WTC11 (cell line): ENCODE results near the gene SGO2. TPM values are rescaled to one million over a fixed set of nuclear protein-coding genes. Genes with fewer than 3 reads are reported as not detected.

Experiments
- ATAC-seq: fragments of 200-7000 bp; cut with Tn5 transposase; 2 replicates; pipeline ENCODE4 v1.10.0; 2021; ENCODE audit warnings: mild to moderate bottlenecking, moderate library complexity
- CTCF ChIA-PET: fragments of 300-600 bp; sonication (Branson Sonifier 250); formaldehyde crosslinking; loops from one replicate; lab custom pipeline; 2021; ENCODE audit warnings: antibody characterized with exemption; lab: Charles Lee
- POLR2A ChIA-PET: fragments of 350-600 bp; sonication (Branson Sonifier 250); formaldehyde crosslinking; loops from one replicate; lab custom pipeline; 2021; ENCODE audit warnings: antibody characterized with exemption; lab: Charles Lee
- DNase-seq: peaks from one replicate; pipeline ENCODE4 v3.0.0; 2021; ENCODE audit warnings: low spot score
- H3K27ac Mint-ChIP-seq: 2 replicates; pipeline ENCODE4 v1.8.0; 2021; ENCODE audit warnings: mixed read lengths
- H3K27me3 Mint-ChIP-seq: 2 replicates; pipeline ENCODE4 v1.8.0; 2021; ENCODE audit warnings: low read depth, mild to moderate bottlenecking, moderate library complexity, mixed read lengths
- H3K36me3 Mint-ChIP-seq: 2 replicates; pipeline ENCODE4 v1.8.0; 2021; ENCODE audit warnings: mixed read lengths
- H3K4me1 Mint-ChIP-seq: 2 replicates; pipeline ENCODE4 v1.8.0; 2022; ENCODE audit warnings: mixed read lengths
- H3K4me3 Mint-ChIP-seq: 2 replicates; pipeline ENCODE4 v1.8.0; 2021; ENCODE audit warnings: mild to moderate bottlenecking, moderate library complexity, mixed read lengths
- H3K9me3 Mint-ChIP-seq: 2 replicates; pipeline ENCODE4 v1.8.0; 2021; ENCODE audit warnings: mixed read lengths
- ATF3 ChIP-seq: sonication (generic); formaldehyde crosslinking; conservative IDR thresholded peaks from 2 replicates; pipeline ENCODE4 v1.8.1; 2022; ENCODE audit warnings: mild to moderate bottlenecking, missing genetic modification reagents
- ETV6 ChIP-seq: sonication (generic); formaldehyde crosslinking; IDR thresholded peaks from 2 replicates; pipeline ENCODE4 v1.8.1; 2022; ENCODE audit warnings: mild to moderate bottlenecking, missing genetic modification reagents
- MLX ChIP-seq: sonication (generic); formaldehyde crosslinking; IDR thresholded peaks from 2 replicates; pipeline ENCODE4 v1.8.1; 2023; ENCODE audit warnings: mild to moderate bottlenecking, missing genetic modification reagents, moderate library complexity
- PRDM15 ChIP-seq: sonication (generic); formaldehyde crosslinking; IDR thresholded peaks from 2 replicates; pipeline ENCODE4 v1.8.0; 2022; ENCODE audit warnings: missing genetic modification reagents
- SMAD3 ChIP-seq: sonication (generic); formaldehyde crosslinking; IDR thresholded peaks from 2 replicates; pipeline ENCODE4 v1.8.0; 2022; ENCODE audit warnings: missing genetic modification reagents, mild to moderate bottlenecking, borderline replicate concordance
- ZNF263 ChIP-seq: sonication (generic); formaldehyde crosslinking; IDR thresholded peaks from 2 replicates; pipeline ENCODE4 v1.8.1; 2022; ENCODE audit warnings: low read depth, mild to moderate bottlenecking, moderate library complexity, missing genetic modification reagents
- ZNF671 ChIP-seq: fragments of 250-450 bp; sonication (Bioruptor Pico); IDR thresholded peaks from 2 replicates; pipeline ENCODE4 v1.8.0; 2021; ENCODE audit warnings: mild to moderate bottlenecking
- total RNA-seq: library from RNA; stranded (reverse); gene quantifications from 3 replicates; pipeline ENCODE4 v1.2.3, GENCODE V29; 2021
- TF ChIP-seq, protein P1 (sequence below): sonication (generic); formaldehyde crosslinking; IDR thresholded peaks from 2 replicates; pipeline ENCODE4 v1.8.0; 2023; ENCODE audit warnings: mild to moderate bottlenecking, missing genetic modification reagents
- TF ChIP-seq, protein P2 (sequence below): sonication (generic); formaldehyde crosslinking; IDR thresholded peaks from 2 replicates; pipeline ENCODE4 v1.8.0; 2022; ENCODE audit warnings: mild to moderate bottlenecking, missing genetic modification reagents
- TF ChIP-seq, protein P3 (sequence below): sonication (generic); formaldehyde crosslinking; IDR thresholded peaks from 2 replicates; pipeline ENCODE4 v1.8.0; 2022; ENCODE audit warnings: mild to moderate bottlenecking, missing genetic modification reagents
- TF ChIP-seq, protein P4 (sequence below): sonication (generic); formaldehyde crosslinking; IDR thresholded peaks from 2 replicates; pipeline ENCODE4 v1.8.1; 2022; ENCODE audit warnings: missing genetic modification reagents, borderline replicate concordance
- TF ChIP-seq, protein P5 (sequence below): fragments of 250-450 bp; sonication (Bioruptor Pico); IDR thresholded peaks from 2 replicates; pipeline ENCODE4 v1.9.0; 2021; ENCODE audit warnings: mild to moderate bottlenecking, borderline replicate concordance

Gene SGO2
- total RNA-seq, 1 experiment from 2014 or later = 34.1 TPM

DNA sequence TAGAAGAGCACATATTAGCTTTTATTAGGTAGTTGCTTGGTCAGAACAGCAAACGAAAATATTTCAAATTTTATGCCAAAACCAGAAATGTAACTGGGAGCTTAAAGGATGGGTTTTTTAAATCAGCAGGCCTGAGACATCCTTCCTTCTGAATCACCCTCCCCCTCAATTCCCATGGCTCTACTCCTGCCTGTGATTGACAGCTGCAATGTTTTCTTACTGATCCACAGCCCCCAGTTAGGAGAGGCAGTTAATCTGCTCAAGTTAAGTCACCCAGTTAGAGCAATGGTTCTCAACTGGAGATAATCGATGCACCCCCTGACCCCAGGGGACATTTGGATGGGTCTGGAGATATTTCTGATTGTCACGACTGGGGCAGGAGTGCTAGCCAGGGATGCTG is 41.1 kb upstream of the SGO2 start (continued):
- TF ChIP-seq, protein P1, sequence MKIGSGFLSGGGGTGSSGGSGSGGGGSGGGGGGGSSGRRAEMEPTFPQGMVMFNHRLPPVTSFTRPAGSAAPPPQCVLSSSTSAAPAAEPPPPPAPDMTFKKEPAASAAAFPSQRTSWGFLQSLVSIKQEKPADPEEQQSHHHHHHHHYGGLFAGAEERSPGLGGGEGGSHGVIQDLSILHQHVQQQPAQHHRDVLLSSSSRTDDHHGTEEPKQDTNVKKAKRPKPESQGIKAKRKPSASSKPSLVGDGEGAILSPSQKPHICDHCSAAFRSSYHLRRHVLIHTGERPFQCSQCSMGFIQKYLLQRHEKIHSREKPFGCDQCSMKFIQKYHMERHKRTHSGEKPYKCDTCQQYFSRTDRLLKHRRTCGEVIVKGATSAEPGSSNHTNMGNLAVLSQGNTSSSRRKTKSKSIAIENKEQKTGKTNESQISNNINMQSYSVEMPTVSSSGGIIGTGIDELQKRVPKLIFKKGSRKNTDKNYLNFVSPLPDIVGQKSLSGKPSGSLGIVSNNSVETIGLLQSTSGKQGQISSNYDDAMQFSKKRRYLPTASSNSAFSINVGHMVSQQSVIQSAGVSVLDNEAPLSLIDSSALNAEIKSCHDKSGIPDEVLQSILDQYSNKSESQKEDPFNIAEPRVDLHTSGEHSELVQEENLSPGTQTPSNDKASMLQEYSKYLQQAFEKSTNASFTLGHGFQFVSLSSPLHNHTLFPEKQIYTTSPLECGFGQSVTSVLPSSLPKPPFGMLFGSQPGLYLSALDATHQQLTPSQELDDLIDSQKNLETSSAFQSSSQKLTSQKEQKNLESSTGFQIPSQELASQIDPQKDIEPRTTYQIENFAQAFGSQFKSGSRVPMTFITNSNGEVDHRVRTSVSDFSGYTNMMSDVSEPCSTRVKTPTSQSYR (CRISPR knock-in tag) = no peak
- no peak for TF ChIP-seq ATF3 (CRISPR knock-in tag)
- no peak for TF ChIP-seq SMAD3 (CRISPR knock-in tag)
- TF ChIP-seq, protein P2, sequence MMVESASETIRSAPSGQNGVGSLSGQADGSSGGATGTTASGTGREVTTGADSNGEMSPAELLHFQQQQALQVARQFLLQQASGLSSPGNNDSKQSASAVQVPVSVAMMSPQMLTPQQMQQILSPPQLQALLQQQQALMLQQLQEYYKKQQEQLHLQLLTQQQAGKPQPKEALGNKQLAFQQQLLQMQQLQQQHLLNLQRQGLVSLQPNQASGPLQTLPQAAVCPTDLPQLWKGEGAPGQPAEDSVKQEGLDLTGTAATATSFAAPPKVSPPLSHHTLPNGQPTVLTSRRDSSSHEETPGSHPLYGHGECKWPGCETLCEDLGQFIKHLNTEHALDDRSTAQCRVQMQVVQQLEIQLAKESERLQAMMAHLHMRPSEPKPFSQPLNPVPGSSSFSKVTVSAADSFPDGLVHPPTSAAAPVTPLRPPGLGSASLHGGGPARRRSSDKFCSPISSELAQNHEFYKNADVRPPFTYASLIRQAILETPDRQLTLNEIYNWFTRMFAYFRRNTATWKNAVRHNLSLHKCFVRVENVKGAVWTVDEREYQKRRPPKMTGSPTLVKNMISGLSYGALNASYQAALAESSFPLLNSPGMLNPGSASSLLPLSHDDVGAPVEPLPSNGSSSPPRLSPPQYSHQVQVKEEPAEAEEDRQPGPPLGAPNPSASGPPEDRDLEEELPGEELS (CRISPR knock-in tag) = no peak

DNA sequence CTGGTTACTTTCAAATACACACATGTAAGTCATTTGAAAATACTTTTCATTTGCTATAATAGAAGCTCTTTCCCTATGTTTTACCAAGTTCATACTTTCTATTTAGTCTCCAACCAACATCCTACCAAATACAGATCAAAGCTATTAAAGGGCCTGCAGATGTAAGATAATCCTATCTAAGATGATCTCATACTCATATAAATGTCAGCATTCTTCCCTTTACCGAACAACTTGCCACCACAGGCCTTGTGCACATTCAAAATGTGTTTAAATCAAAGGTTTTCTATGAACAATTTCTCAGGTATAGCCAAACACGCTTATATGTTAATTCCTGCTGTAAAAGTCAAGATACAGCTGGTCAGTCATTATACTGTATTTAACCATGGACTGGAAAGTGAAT is 39.5 kb upstream of the SGO2 start:
- DNase-seq (no peak), ATAC-seq (no peak)
- H3K9me3 Mint-ChIP-seq = peaks cover 11% of the 10 kb centered on the region
- H3K27ac Mint-ChIP-seq = no peak overlapping the region
- no peaks in the 10 kb centered on the region for H3K27me3 Mint-ChIP-seq
- H3K36me3 Mint-ChIP-seq = peaks cover 10% of the 10 kb centered on the region
- H3K4me1 Mint-ChIP-seq = peaks cover 12% of the 10 kb centered on the region
- ChIA-PET POLR2A (no interaction called here), CTCF (interaction anchor here (0.5 to 6.5 kb wide), 3 partner anchors 23 to 92 kb away, joined by 3 to 62 read pairs (median 3); partner anchors contain the start of gene KCTD18)
- H3K4me3 Mint-ChIP-seq = no peak overlapping the region
- TF ChIP-seq, protein P3, sequence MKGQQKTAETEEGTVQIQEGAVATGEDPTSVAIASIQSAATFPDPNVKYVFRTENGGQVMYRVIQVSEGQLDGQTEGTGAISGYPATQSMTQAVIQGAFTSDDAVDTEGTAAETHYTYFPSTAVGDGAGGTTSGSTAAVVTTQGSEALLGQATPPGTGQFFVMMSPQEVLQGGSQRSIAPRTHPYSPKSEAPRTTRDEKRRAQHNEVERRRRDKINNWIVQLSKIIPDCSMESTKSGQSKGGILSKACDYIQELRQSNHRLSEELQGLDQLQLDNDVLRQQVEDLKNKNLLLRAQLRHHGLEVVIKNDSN (CRISPR knock-in tag) = no peak
- TF ChIP-seq MLX (no peak), ETV6 (no peak), ZNF263 (CRISPR knock-in tag) (no peak), SMAD3 (CRISPR knock-in tag) (no peak), ZNF671 (no peak), PRDM15 (no peak), ATF3 (CRISPR knock-in tag) (no peak)
- TF ChIP-seq, protein P2 (CRISPR knock-in tag) = no peak
- TF ChIP-seq, protein P4, sequence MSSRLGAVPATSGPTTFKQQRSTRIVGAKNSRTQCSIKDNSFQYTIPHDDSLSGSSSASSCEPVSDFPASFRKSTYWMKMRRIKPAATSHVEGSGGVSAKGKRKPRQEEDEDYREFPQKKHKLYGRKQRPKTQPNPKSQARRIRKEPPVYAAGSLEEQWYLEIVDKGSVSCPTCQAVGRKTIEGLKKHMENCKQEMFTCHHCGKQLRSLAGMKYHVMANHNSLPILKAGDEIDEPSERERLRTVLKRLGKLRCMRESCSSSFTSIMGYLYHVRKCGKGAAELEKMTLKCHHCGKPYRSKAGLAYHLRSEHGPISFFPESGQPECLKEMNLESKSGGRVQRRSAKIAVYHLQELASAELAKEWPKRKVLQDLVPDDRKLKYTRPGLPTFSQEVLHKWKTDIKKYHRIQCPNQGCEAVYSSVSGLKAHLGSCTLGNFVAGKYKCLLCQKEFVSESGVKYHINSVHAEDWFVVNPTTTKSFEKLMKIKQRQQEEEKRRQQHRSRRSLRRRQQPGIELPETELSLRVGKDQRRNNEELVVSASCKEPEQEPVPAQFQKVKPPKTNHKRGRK (CRISPR knock-in tag) = no peak
- TF ChIP-seq, protein P5, sequence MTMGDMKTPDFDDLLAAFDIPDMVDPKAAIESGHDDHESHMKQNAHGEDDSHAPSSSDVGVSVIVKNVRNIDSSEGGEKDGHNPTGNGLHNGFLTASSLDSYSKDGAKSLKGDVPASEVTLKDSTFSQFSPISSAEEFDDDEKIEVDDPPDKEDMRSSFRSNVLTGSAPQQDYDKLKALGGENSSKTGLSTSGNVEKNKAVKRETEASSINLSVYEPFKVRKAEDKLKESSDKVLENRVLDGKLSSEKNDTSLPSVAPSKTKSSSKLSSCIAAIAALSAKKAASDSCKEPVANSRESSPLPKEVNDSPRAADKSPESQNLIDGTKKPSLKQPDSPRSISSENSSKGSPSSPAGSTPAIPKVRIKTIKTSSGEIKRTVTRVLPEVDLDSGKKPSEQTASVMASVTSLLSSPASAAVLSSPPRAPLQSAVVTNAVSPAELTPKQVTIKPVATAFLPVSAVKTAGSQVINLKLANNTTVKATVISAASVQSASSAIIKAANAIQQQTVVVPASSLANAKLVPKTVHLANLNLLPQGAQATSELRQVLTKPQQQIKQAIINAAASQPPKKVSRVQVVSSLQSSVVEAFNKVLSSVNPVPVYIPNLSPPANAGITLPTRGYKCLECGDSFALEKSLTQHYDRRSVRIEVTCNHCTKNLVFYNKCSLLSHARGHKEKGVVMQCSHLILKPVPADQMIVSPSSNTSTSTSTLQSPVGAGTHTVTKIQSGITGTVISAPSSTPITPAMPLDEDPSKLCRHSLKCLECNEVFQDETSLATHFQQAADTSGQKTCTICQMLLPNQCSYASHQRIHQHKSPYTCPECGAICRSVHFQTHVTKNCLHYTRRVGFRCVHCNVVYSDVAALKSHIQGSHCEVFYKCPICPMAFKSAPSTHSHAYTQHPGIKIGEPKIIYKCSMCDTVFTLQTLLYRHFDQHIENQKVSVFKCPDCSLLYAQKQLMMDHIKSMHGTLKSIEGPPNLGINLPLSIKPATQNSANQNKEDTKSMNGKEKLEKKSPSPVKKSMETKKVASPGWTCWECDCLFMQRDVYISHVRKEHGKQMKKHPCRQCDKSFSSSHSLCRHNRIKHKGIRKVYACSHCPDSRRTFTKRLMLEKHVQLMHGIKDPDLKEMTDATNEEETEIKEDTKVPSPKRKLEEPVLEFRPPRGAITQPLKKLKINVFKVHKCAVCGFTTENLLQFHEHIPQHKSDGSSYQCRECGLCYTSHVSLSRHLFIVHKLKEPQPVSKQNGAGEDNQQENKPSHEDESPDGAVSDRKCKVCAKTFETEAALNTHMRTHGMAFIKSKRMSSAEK (CRISPR knock-in tag) = no peak
